Measurements from ENCODE around the gene NFKBIA.
A peak's percentile ranks its signal among the peaks of the same experiment; 100 is the strongest.

NFKBIA gene

GRCh38 chr14:35406506-35407305, 2.2 kb upstream of the NFKBIA start:
- TF ChIP-seq, protein P1, sequence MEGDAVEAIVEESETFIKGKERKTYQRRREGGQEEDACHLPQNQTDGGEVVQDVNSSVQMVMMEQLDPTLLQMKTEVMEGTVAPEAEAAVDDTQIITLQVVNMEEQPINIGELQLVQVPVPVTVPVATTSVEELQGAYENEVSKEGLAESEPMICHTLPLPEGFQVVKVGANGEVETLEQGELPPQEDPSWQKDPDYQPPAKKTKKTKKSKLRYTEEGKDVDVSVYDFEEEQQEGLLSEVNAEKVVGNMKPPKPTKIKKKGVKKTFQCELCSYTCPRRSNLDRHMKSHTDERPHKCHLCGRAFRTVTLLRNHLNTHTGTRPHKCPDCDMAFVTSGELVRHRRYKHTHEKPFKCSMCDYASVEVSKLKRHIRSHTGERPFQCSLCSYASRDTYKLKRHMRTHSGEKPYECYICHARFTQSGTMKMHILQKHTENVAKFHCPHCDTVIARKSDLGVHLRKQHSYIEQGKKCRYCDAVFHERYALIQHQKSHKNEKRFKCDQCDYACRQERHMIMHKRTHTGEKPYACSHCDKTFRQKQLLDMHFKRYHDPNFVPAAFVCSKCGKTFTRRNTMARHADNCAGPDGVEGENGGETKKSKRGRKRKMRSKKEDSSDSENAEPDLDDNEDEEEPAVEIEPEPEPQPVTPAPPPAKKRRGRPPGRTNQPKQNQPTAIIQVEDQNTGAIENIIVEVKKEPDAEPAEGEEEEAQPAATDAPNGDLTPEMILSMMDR (IDR thresholded peaks at IDR 0.05; ENCODE audit: low read depth, low read length, poor library complexity, severe bottlenecking): peak; percentile 79
- TF ChIP-seq EZH2phosphoT487 (IDR thresholded peaks at IDR 0.05; ENCODE audit: borderline replicate concordance, low read length): no peak
- H3K79me2 ChIP-seq (ENCODE audit: control insufficient read depth, low read length): peaks cover 26% of the 10 kb centered on the region
- H3K4me3 ChIP-seq (ENCODE audit: low read length): no peak overlapping the region
- no peaks in the 10 kb centered on the region for H3K27me3 ChIP-seq (ENCODE audit: control insufficient read depth, low read length)
- peaks cover 40% of the 10 kb centered on the region for H3K4me1 ChIP-seq (ENCODE audit: control insufficient read depth, low read length)
- H3K36me3 ChIP-seq (ENCODE audit: control insufficient read depth, low read length): peaks cover 23% of the 10 kb centered on the region
- H4K20me1 ChIP-seq (ENCODE audit: control insufficient read depth, insufficient read depth, low read depth, low read length): peaks cover 16% of the 10 kb centered on the region
- H3K9me3 ChIP-seq (ENCODE audit: control insufficient read depth, insufficient read depth, low read length): no peaks in the 10 kb centered on the region
- no peak overlapping the region for H3K27ac ChIP-seq (ENCODE audit: low read depth, low read length)
- H3K9me2 ChIP-seq (replicated peaks; ENCODE audit: control insufficient read depth, low read length): no peaks in the 10 kb centered on the region
- H3F3A ChIP-seq (ENCODE audit: control insufficient read depth, insufficient read depth): peaks cover 18% of the 10 kb centered on the region
- H3K4me2 ChIP-seq (ENCODE audit: low read length): peak overlapping the region; percentile 10; the same call in 1 of the 2 replicates

GRCh38 chr14:35406090-35406489, 1.5 kb upstream of the NFKBIA start:
- H3K9me2 ChIP-seq (replicated peaks; ENCODE audit: control insufficient read depth, low read length): no peaks in the 10 kb centered on the region
- H3K4me2 ChIP-seq (ENCODE audit: low read length): peak overlapping the region; percentile 99
- H4K20me1 ChIP-seq (ENCODE audit: control insufficient read depth, insufficient read depth, low read depth, low read length): peaks cover 16% of the 10 kb centered on the region
- peak overlapping the region; percentile 99; the same call in 1 of the 2 replicates for H3K4me3 ChIP-seq (ENCODE audit: low read length)
- H3K9me3 ChIP-seq (ENCODE audit: control insufficient read depth, insufficient read depth, low read length): no peaks in the 10 kb centered on the region
- peaks cover 29% of the 10 kb centered on the region for H3K36me3 ChIP-seq (ENCODE audit: control insufficient read depth, low read length)
- TF ChIP-seq, protein P1 (IDR thresholded peaks at IDR 0.05; ENCODE audit: low read depth, low read length, poor library complexity, severe bottlenecking): no peak
- no peak for TF ChIP-seq EZH2phosphoT487 (IDR thresholded peaks at IDR 0.05; ENCODE audit: borderline replicate concordance, low read length)
- peaks cover 31% of the 10 kb centered on the region for H3K79me2 ChIP-seq (ENCODE audit: control insufficient read depth, low read length)
- peaks cover 24% of the 10 kb centered on the region for H3F3A ChIP-seq (ENCODE audit: control insufficient read depth, insufficient read depth)
- no peaks in the 10 kb centered on the region for H3K27me3 ChIP-seq (ENCODE audit: control insufficient read depth, low read length)
- peaks cover 46% of the 10 kb centered on the region for H3K4me1 ChIP-seq (ENCODE audit: control insufficient read depth, low read length)
- H3K27ac ChIP-seq (ENCODE audit: low read depth, low read length): no peak overlapping the region

GRCh38 chr14:35405304-35405996, 901 bp upstream of the NFKBIA start:
- Histone ChIP-seq H3K4me1 (ENCODE audit: control insufficient read depth, low read length) (peaks cover 52% of the 10 kb centered on the region), H3K4me3 (ENCODE audit: low read length) (peak overlapping the region; percentile 99), H3K9me2 (replicated peaks; ENCODE audit: control insufficient read depth, low read length) (no peaks in the 10 kb centered on the region), H3F3A (ENCODE audit: control insufficient read depth, insufficient read depth) (peaks cover 31% of the 10 kb centered on the region), H3K4me2 (ENCODE audit: low read length) (peak overlapping the region; percentile 99), H3K36me3 (ENCODE audit: control insufficient read depth, low read length) (peaks cover 36% of the 10 kb centered on the region), H3K79me2 (ENCODE audit: control insufficient read depth, low read length) (peaks cover 31% of the 10 kb centered on the region), H4K20me1 (ENCODE audit: control insufficient read depth, insufficient read depth, low read depth, low read length) (peaks cover 20% of the 10 kb centered on the region), H3K27ac (ENCODE audit: low read depth, low read length) (peak overlapping the region; percentile 90), H3K27me3 (ENCODE audit: control insufficient read depth, low read length) (no peaks in the 10 kb centered on the region), H3K9me3 (ENCODE audit: control insufficient read depth, insufficient read depth, low read length) (no peaks in the 10 kb centered on the region)
- TF ChIP-seq, protein P1 (IDR thresholded peaks at IDR 0.05; ENCODE audit: low read depth, low read length, poor library complexity, severe bottlenecking): no peak
- no peak for TF ChIP-seq EZH2phosphoT487 (IDR thresholded peaks at IDR 0.05; ENCODE audit: borderline replicate concordance, low read length)
